Kidney (tissue), 14 donors: ENCODE data around the gene SCUBE2. TPM values are rescaled to one million over a fixed set of nuclear protein-coding genes. Genes with fewer than 3 reads are reported as not detected.

ENCODE experiments used
- DNase-seq, 5 donors: peaks; one replicate each; pipeline ENCODE4 v3.0.0-alpha.2; 2013 to 2020
- FAIRE-seq: peaks from 2 replicates; lab custom pipeline; 2012; peaks lifted over from hg19 to GRCh38; lab: Jason Lieb, UNC
- H3K27ac ChIP-seq, 2 donors: one replicate each; pipeline ENCODE4 v1.7.0; 2013; ENCODE audit warnings: low read depth in 2 of 2, low read length in 2 of 2, inconsistent platforms in 1 of 2
- H3K27me3 ChIP-seq: one replicate; pipeline ENCODE4 v1.7.1; 2013; ENCODE audit warnings: low read length, inconsistent platforms; ENCODE audit not compliant: control insufficient read depth, insufficient read depth
- H3K36me3 ChIP-seq, 3 donors: one replicate each; pipeline versions ENCODE4 v1.7.0 to v1.7.1; 2013; ENCODE audit warnings: low read length in 3 of 3, control low read depth in 1 of 3, inconsistent platforms in 1 of 3; ENCODE audit not compliant: insufficient read depth in 3 of 3, control insufficient read depth in 2 of 3
- H3K4me1 ChIP-seq, 3 donors: one replicate each; pipeline versions ENCODE4 v1.7.0 to v1.7.1; 2013; ENCODE audit warnings: low read length in 3 of 3, inconsistent platforms in 1 of 3, low read depth in 1 of 3; ENCODE audit not compliant: control insufficient read depth in 2 of 3, insufficient read depth in 2 of 3
- H3K4me3 ChIP-seq, 3 donors: one replicate each; pipeline versions ENCODE4 v1.7.0 to v1.8.1; 2013; ENCODE audit warnings: low read length in 3 of 3, control low read depth in 1 of 3, inconsistent platforms in 1 of 3
- H3K9ac ChIP-seq, 3 donors: one replicate each; pipeline versions ENCODE4 v1.7.0 to v1.7.1; 2013; ENCODE audit warnings: low read length in 3 of 3, control low read depth in 1 of 3, inconsistent platforms in 1 of 3
- H3K9me3 ChIP-seq, 3 donors: one replicate each; pipeline versions ENCODE4 v1.7.0 to v1.7.1; 2013; ENCODE audit warnings: low read length in 3 of 3, control low read depth in 1 of 3, inconsistent platforms in 1 of 3; ENCODE audit not compliant: control insufficient read depth in 2 of 3, insufficient read depth in 1 of 3
- CTCF ChIP-seq: IDR thresholded peaks from 3 replicates; pipeline ENCODE4 v1.5.1; 2012; ENCODE audit warnings: mild to moderate bottlenecking, moderate library complexity, borderline replicate concordance; ENCODE audit not compliant: insufficient read depth; ENCODE audit errors: extremely low read depth
- intact Hi-C: fragments of 100-400 bp; cut with DNase I; formaldehyde crosslinking; loops from one replicate; pipeline ENCODE4 v1.11.1; 2022
- polyA plus RNA-seq: library from polyadenylated mRNA; stranded (reverse); fragments of 350-450 nt; fragmentation: Illumina TruSeq; extraction: RNeasy Lipid Tissue Mini Kit (QIAGEN cat#74804); gene quantifications from one replicate; pipeline ENCODE4 v1.2.3, GENCODE V29; 2014; ENCODE audit warnings: low read depth, low replicate concordance; ENCODE audit not compliant: insufficient read depth
- total RNA-seq: library from RNA; stranded (reverse); fragmentation: NEBNext Ultra II Directional; extraction: Animal tissue kit (Norgen Biotek cat#: 25700); gene quantifications from one replicate; pipeline ENCODE4 v1.2.1, GENCODE V29; 2021
- donor health status: control.
- donor health status: control.
- donor health status: control.
- donor health status: control.
- donor health status: control.
- donor health status: DM: yes; HTN: yes; CAD: no.
- donor health status: Normal renal cell carcinoma (clear cell type).

The SCUBE2 gene
- total and polyA plus RNA-seq, 2 donors from 2014 or later: 0.65 to 3.5 TPM

- TF ChIP-seq CTCF: no peak
- Histone ChIP-seq H3K36me3 (no peaks in the 10 kb centered on the region), H3K9me3 (no peaks in the 10 kb centered on the region), H3K27me3 (no peaks in the 10 kb centered on the region), H3K4me3 (no peak overlapping the region), H3K27ac (no peak overlapping the region), H3K9ac (no peak overlapping the region), H3K4me1 (peaks cover 0 to 4% (median 0%) of the 10 kb centered on the region in 3 donors)
- no peak for DNase-seq
- intact Hi-C loops: no loop called here
- no peak for FAIRE-seq
Observed at GRCh38 chr11:9020916-9021315, 70.5 kb downstream of the SCUBE2 start.

- Histone ChIP-seq H3K4me3 (no peak overlapping the region), H3K27me3 (no peaks in the 10 kb centered on the region), H3K36me3 (no peaks in the 10 kb centered on the region), H3K4me1 (peaks cover 0 to 4% (median 0%) of the 10 kb centered on the region in 3 donors), H3K9ac (no peak overlapping the region), H3K27ac (no peak overlapping the region), H3K9me3 (no peaks in the 10 kb centered on the region)
- intact Hi-C loops: loop anchor here (10.0 kb wide), 1 partner anchor 115 kb away; no protein-coding TSS in a partner anchor
- DNase-seq: no peak
- FAIRE-seq: no peak
- no peak for TF ChIP-seq CTCF
Observed at GRCh38 chr11:9019861-9020260, 71.5 kb downstream of the SCUBE2 start.

GRCh38 chr11:9017773-9018172, 73.6 kb downstream of the SCUBE2 start:
- no peak for TF ChIP-seq CTCF
- no peaks in the 10 kb centered on the region for H3K36me3 ChIP-seq
- FAIRE-seq (no peak), DNase-seq (no peak)
- H3K27ac ChIP-seq: no peak overlapping the region
- no peak overlapping the region for H3K9ac ChIP-seq
- no peaks in the 10 kb centered on the region for H3K27me3 ChIP-seq
- no peak overlapping the region for H3K4me3 ChIP-seq
- intact Hi-C loops: loop anchor here (10.0 kb wide), 1 partner anchor 117 kb away; no protein-coding TSS in a partner anchor
- H3K9me3 ChIP-seq: no peaks in the 10 kb centered on the region
- H3K4me1 ChIP-seq: peaks cover 0 to 4% (median 0%) of the 10 kb centered on the region in 3 donors
